ENCODE results near the gene PREB. TPM values are rescaled to one million over a fixed set of nuclear protein-coding genes. Genes with fewer than 3 reads are reported as not detected.
A peak's percentile ranks its signal among the peaks of the same experiment; 100 is the strongest.

Gene PREB, protein sequence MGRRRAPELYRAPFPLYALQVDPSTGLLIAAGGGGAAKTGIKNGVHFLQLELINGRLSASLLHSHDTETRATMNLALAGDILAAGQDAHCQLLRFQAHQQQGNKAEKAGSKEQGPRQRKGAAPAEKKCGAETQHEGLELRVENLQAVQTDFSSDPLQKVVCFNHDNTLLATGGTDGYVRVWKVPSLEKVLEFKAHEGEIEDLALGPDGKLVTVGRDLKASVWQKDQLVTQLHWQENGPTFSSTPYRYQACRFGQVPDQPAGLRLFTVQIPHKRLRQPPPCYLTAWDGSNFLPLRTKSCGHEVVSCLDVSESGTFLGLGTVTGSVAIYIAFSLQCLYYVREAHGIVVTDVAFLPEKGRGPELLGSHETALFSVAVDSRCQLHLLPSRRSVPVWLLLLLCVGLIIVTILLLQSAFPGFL
- 100 to 1,000 TPM in 1 of 4 donors, 10 to 100 TPM in 3; 53.2 to 105 (median 71.1) TPM for total RNA-seq

- DNase-seq: peak; percentile 99
- Histone ChIP-seq H3K4me3 (peak within 1 kb of the TSS; percentile 76 to 99 (median 98)), H3K9me3 (no peaks in the 10 kb centered on the region), H3K36me3 (peaks cover 0 to 19% (median 4%) of the 10 kb centered on the region in 4 donors), H3K27me3 (no peaks in the 10 kb centered on the region), H3K4me1 (peaks cover 7 to 20% (median 15%) of the 10 kb centered on the region in 4 donors), H3K27ac (peak within 1 kb of the TSS; percentile 88 to 97 (median 96))
- in situ Hi-C loops (cut with MboI; ENCODE audit: low pct_ligation_motif_present in 1 of 4, low pct_unique_long_range_greater_than_20kb in 1 of 4, low sequenced_read_pairs in 3 of 4) (no loop called here), intact Hi-C loops (cut with DNase I; ENCODE audit: low total_unique reads) (loop anchor here (10.0 kb wide), 1 partner anchor 81 kb away; the partner anchor contains the start of genes ATRAID, CAD and SLC5A6)
- WGBS, 2 donors (ENCODE audit: low coverage in 1 of 2): 1% methylated on average over 58 of the region's 86 CpGs; no CpG with 5 or more reads in 1 of the 2 donors
- TF ChIP-seq POLR2AphosphoS5 (IDR thresholded peaks at IDR 0.05) (peak; percentile 93 to 97 (median 96)), EP300 (IDR thresholded peaks at IDR 0.05; ENCODE audit: low read depth) (no peak), POLR2A (IDR thresholded peaks at IDR 0.05) (peak; percentile 90)
- TF ChIP-seq, protein P1, sequence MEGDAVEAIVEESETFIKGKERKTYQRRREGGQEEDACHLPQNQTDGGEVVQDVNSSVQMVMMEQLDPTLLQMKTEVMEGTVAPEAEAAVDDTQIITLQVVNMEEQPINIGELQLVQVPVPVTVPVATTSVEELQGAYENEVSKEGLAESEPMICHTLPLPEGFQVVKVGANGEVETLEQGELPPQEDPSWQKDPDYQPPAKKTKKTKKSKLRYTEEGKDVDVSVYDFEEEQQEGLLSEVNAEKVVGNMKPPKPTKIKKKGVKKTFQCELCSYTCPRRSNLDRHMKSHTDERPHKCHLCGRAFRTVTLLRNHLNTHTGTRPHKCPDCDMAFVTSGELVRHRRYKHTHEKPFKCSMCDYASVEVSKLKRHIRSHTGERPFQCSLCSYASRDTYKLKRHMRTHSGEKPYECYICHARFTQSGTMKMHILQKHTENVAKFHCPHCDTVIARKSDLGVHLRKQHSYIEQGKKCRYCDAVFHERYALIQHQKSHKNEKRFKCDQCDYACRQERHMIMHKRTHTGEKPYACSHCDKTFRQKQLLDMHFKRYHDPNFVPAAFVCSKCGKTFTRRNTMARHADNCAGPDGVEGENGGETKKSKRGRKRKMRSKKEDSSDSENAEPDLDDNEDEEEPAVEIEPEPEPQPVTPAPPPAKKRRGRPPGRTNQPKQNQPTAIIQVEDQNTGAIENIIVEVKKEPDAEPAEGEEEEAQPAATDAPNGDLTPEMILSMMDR (IDR thresholded peaks at IDR 0.05): peak in 1 of 5 experiments; percentile 3
Observed at GRCh38 chr2:27133905-27134780, at the start of gene PREB. PREB (minus strand) TSS chr2:27134636; CDS start chr2:27134421, 215 bp downstream.

GRCh38 chr2:27184115-27184514 is 49.7 kb upstream of the PREB start:
- no peak for DNase-seq
- H3K4me3 ChIP-seq: no peak overlapping the region
- in situ Hi-C loops (cut with MboI; ENCODE audit: low pct_ligation_motif_present in 1 of 4, low pct_unique_long_range_greater_than_20kb in 1 of 4, low sequenced_read_pairs in 3 of 4): no loop called here
- no peaks in the 10 kb centered on the region for H3K9me3 ChIP-seq
- H3K27me3 ChIP-seq: peaks cover 10% of the 10 kb centered on the region
- TF ChIP-seq, protein P1 (IDR thresholded peaks at IDR 0.05): no peak
- no peak for TF ChIP-seq POLR2AphosphoS5 (IDR thresholded peaks at IDR 0.05)
- no peak for TF ChIP-seq EP300 (IDR thresholded peaks at IDR 0.05; ENCODE audit: low read depth)
- TF ChIP-seq POLR2A (IDR thresholded peaks at IDR 0.05): no peak
- no peaks in the 10 kb centered on the region for H3K36me3 ChIP-seq
- 69 to 80% methylated on average over 2 to 4 of the region's 4 CpGs for WGBS, 2 donors (ENCODE audit: low coverage in 1 of 2)
- peak overlapping the region; percentile 60 to 71 (median 70) for H3K27ac ChIP-seq
- intact Hi-C loops (cut with DNase I; ENCODE audit: low total_unique reads): no loop called here
- peaks cover 0 to 4% (median 0%) of the 10 kb centered on the region in 4 donors for H3K4me1 ChIP-seq

- 60 to 92% methylated on average over 2 to 4 of the region's 4 CpGs for WGBS, 2 donors (ENCODE audit: low coverage in 1 of 2)
- DNase-seq: no peak
- Histone ChIP-seq H3K27ac (peak overlapping the region in 3 of 4 donors; percentile 1 to 49 (median 28)), H3K9me3 (no peaks in the 10 kb centered on the region), H3K4me3 (no peak overlapping the region), H3K4me1 (peaks cover 0 to 4% (median 0%) of the 10 kb centered on the region in 4 donors), H3K36me3 (no peaks in the 10 kb centered on the region), H3K27me3 (peaks cover 19% of the 10 kb centered on the region)
- TF ChIP-seq, protein P1 (IDR thresholded peaks at IDR 0.05): no peak
- TF ChIP-seq EP300 (IDR thresholded peaks at IDR 0.05; ENCODE audit: low read depth): no peak
- TF ChIP-seq POLR2A (IDR thresholded peaks at IDR 0.05): no peak
- TF ChIP-seq POLR2AphosphoS5 (IDR thresholded peaks at IDR 0.05): no peak
- intact Hi-C loops (cut with DNase I; ENCODE audit: low total_unique reads) (no loop called here), in situ Hi-C loops (cut with MboI; ENCODE audit: low pct_ligation_motif_present in 1 of 4, low pct_unique_long_range_greater_than_20kb in 1 of 4, low sequenced_read_pairs in 3 of 4) (no loop called here)
Observed at GRCh38 chr2:27182346-27182745, 47.9 kb upstream of the PREB start.
